Fibroblast of the aortic adventitia (primary cell): ENCODE results near the gene ACTR8. TPM values are rescaled to one million over a fixed set of nuclear protein-coding genes. Genes with fewer than 3 reads are reported as not detected.
"Not testable (repeated sequence)": the region's sequence is repeated elsewhere in the genome, so short reads cannot be mapped to it uniquely, and the experiment has no call there.

Source experiments
- DNase-seq: peaks from one replicate; pipeline ENCODE4 v3.0.0-alpha.2; 2010; ENCODE audit warnings: low read depth
- H3K4me3 ChIP-seq: 2 replicates; pipeline ENCODE4 v1.5.1; 2011; ENCODE audit warnings: low read depth, mild to moderate bottlenecking, control low read depth, low read length, moderate library complexity
- CTCF ChIP-seq: IDR thresholded peaks from 2 replicates; pipeline ENCODE4 v1.5.1; 2011; ENCODE audit warnings: mild to moderate bottlenecking, low read length, control low read depth, inconsistent platforms; ENCODE audit not compliant: insufficient read depth
- total RNA-seq: library from RNA; depleted of rRNA; stranded (reverse); fragments of >200 nt; gene quantifications from 2 replicates; pipeline ENCODE4 v1.2.3, GENCODE V29; 2012; ENCODE audit warnings: low replicate concordance

ACTR8 gene
- 19.2 and 29.5 TPM in 2 replicates for total RNA-seq

- H3K4me3 ChIP-seq: peak within 1 kb of the TSS; percentile 96
- no peak for TF ChIP-seq CTCF
- DNase-seq: peak; percentile 78
Observed at GRCh38 chr3:53881691-53882593, at the start of gene ACTR8. TSS of gene ACTR8 (minus strand) at chr3:53882152. CDS start at chr3:53882101, 51 bp downstream.

- H3K4me3 ChIP-seq, DNase-seq: not testable (repeated sequence)
Observed at GRCh38 chr3:53927208-53927872, 45.4 kb upstream of the ACTR8 start.

GRCh38 chr3:53921296-53921695 is 39.3 kb upstream of the ACTR8 start:
- DNase-seq: peak; percentile 47
- TF ChIP-seq CTCF: peak; percentile 63
- no peak overlapping the region for H3K4me3 ChIP-seq

- H3K4me3 ChIP-seq: no peak overlapping the region
- TF ChIP-seq CTCF: no peak
- no peak for DNase-seq
Observed at GRCh38 chr3:53919741-53920140, 37.8 kb upstream of the ACTR8 start.

GRCh38 chr3:53913401-53913800 is 31.4 kb upstream of the ACTR8 start:
- no peak for TF ChIP-seq CTCF
- H3K4me3 ChIP-seq: no peak overlapping the region

GRCh38 chr3:53902711-53903110 is 20.8 kb upstream of the ACTR8 start:
- no peak for DNase-seq
- TF ChIP-seq CTCF: no peak
- no peak overlapping the region for H3K4me3 ChIP-seq

More at GRCh38 chr3:53913401-53913800, 31.4 kb upstream of the ACTR8 start:
- DNase-seq: no peak

- no peak for DNase-seq
- H3K4me3 ChIP-seq: no peak overlapping the region
- no peak for TF ChIP-seq CTCF
Observed at GRCh38 chr3:53902067-53902466, 20.1 kb upstream of the ACTR8 start.
